Measurements from ENCODE around the gene SP6. TPM values are rescaled to one million over a fixed set of nuclear protein-coding genes. Genes with fewer than 3 reads are reported as not detected.

SP6 gene
- total and polyA plus RNA-seq, 2 of the 4 experiments (the other 2 are of a cell fraction) = under 0.01 to 0.31 TPM

DNA sequence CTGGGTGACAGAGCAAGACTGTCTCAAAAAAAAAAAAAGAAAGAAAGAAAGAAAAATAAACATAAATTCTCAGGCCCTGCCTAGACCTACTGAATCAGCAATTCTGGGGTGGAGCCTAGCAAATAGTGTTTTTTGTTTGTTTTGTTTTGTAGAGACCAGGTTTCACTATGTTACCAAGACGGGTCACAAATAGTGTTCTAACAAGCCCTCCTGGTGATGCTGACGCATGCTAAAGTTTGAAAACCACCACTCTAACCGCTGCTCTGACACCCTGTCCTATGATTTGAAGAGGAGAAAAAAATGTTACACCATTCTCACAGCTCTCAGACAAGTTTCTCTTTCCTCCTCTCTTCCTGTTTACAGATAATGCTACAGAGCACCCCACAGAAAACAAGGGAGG, 21.1 kb downstream of the SP6 start:
- H2BK20ac ChIP-seq (ENCODE audit: low read depth, low read length) = no peak overlapping the region
- dilution Hi-C loops (cut with HindIII; ENCODE audit: low sequenced_read_pairs, unreplicated experiment) = no loop called here
- H4K20me1 ChIP-seq (ENCODE audit: insufficient read depth, low read length) = peaks cover 3% of the 10 kb centered on the region; the same call in 1 of the 2 replicates
- no CpG with 5 or more reads among the region's 3 CpGs for WGBS, 2 experiments (ENCODE audit: extremely low coverage in 2 of 2, insufficient read length in 1 of 2)
- no peak for TF ChIP-seq CEBPB (IDR thresholded peaks at IDR 0.05; ENCODE audit: low read depth, low read length)
- peak; percentile 47 for TF ChIP-seq MAFK (IDR thresholded peaks at IDR 0.05; ENCODE audit: low read depth, low read length)
- H3K79me1 ChIP-seq (ENCODE audit: low read depth in 1 of 2, low read length in 2 of 2) = peaks cover 17 to 28% of the 10 kb centered on the region in 2 experiments
- H3K4me3 ChIP-seq (ENCODE audit: insufficient read depth, low read depth, low read length) = no peak overlapping the region
- H2AK9ac ChIP-seq (replicated peaks; ENCODE audit: low read depth, low read length, poor library complexity) = no peak overlapping the region
- peaks cover 23% of the 10 kb centered on the region for H3K36me3 ChIP-seq (ENCODE audit: control insufficient read depth, insufficient read depth, low read length)
- H4K91ac ChIP-seq (ENCODE audit: insufficient read depth, low read depth, low read length) = no peak overlapping the region
- no peak overlapping the region for H3K4ac ChIP-seq (ENCODE audit: low read depth, low read length)
- intact Hi-C loops (cut with micrococcal nuclease) = no loop called here
- H2BK120ac ChIP-seq (ENCODE audit: low read depth, low read length) = no peak overlapping the region
- no peak overlapping the region for H2BK5ac ChIP-seq (ENCODE audit: low read depth, low read length, poor library complexity, severe bottlenecking)
- in situ Hi-C loops (cut with MboI; ENCODE audit: low sequenced_read_pairs) = no loop called here
- H3K4me1 ChIP-seq (ENCODE audit: control insufficient read depth, insufficient read depth, low read length) = peaks cover 6% of the 10 kb centered on the region
- no peak for DNase-seq
- no peak overlapping the region for H3K18ac ChIP-seq (ENCODE audit: low read depth, low read length)
- no peak overlapping the region for H3K14ac ChIP-seq (replicated peaks; ENCODE audit: low read depth, low read length)
- BruUV-seq (replicated peaks) = no TSS peak
- no peak overlapping the region for H3K9ac ChIP-seq (ENCODE audit: low read depth, low read length)
- no peak for ATAC-seq (ENCODE audit: low read depth)
- POLR2A ChIA-PET (ENCODE audit: unreplicated experiment) = no interaction called here
- no peak overlapping the region for H2AFZ ChIP-seq (replicated peaks; ENCODE audit: low read length, poor library complexity)
- no peak overlapping the region for H4K5ac ChIP-seq (ENCODE audit: low read depth, low read length)
- peaks cover 13% of the 10 kb centered on the region for H3K9me1 ChIP-seq (ENCODE audit: insufficient read depth, low read length)
- no peak overlapping the region for H3K4me2 ChIP-seq (ENCODE audit: low read depth, low read length)
- H3K27me3 ChIP-seq (ENCODE audit: control insufficient read depth, insufficient read depth, low read length) = no peaks in the 10 kb centered on the region
- no peak overlapping the region for H3K23ac ChIP-seq (ENCODE audit: low read depth, low read length)
- no peak overlapping the region for H2BK15ac ChIP-seq (ENCODE audit: low read depth, low read length)
- H2AK5ac ChIP-seq (ENCODE audit: low read depth, low read length) = no peak overlapping the region
- H3K27ac ChIP-seq (ENCODE audit: insufficient read depth, low read length) = no peak overlapping the region
- no peak overlapping the region for H4K8ac ChIP-seq (ENCODE audit: low read depth in 2 of 2, low read length in 2 of 2)
- CTCF ChIA-PET = no interaction called here
- H3K56ac ChIP-seq (ENCODE audit: extremely low read depth, insufficient read depth, low read length) = no peak overlapping the region
- no peaks in the 10 kb centered on the region for H3K9me3 ChIP-seq (ENCODE audit: control insufficient read depth, insufficient read depth, low read length)
